HCT116 (cell line): ENCODE measurements around the gene MTUS2. TPM values are rescaled to one million over a fixed set of nuclear protein-coding genes. Genes with fewer than 3 reads are reported as not detected.

Experiments used
- ATAC-seq: fragments of 200-7000 bp; cut with Tn5 transposase; 2 replicates; pipeline ENCODE4 v1.9.1; 2020; ENCODE audit warnings: mild to moderate bottlenecking, moderate library complexity
- BruUV-seq: library from RNA; stranded (reverse); fragments of 400-500 nt; replicated peaks from 2 replicates; lab custom pipeline; 2021; lab: Mats Ljungman, UMichigan
- CTCF ChIA-PET: fragments of 300-600 bp; sonication (Branson Sonifier 250); formaldehyde crosslinking; loops from one replicate; lab custom pipeline; 2021; ENCODE audit warnings: antibody characterized with exemption; lab: Charles Lee
- POLR2A ChIA-PET: fragments of 300-600, 350-600 bp; sonication (Branson Sonifier 250); formaldehyde crosslinking; loops from one replicate; lab custom pipeline; 2021; ENCODE audit warnings: antibody characterized with exemption; lab: Charles Lee
- RAD21 ChIA-PET, 2 experiments: fragments of 300-600 bp; sonication (Branson Sonifier 250); formaldehyde crosslinking; loops; one replicate each; lab custom pipeline; 2023; ENCODE audit warnings: low total read pairs in 2 of 2; ENCODE audit not compliant: uncharacterized antibody in 2 of 2, unreplicated experiment in 2 of 2, low non-redundant PET in 1 of 2; lab: Charles Lee
- DNase-seq: peaks from one replicate; pipeline ENCODE4 v3.0.0-alpha.2; 2010; ENCODE audit warnings: low read depth, low spot score
- H2AFZ ChIP-seq: fragments of 200-600 bp; shearing (Covaris generic), sonication (generic); 2 replicates; pipeline ENCODE4 v1.6.1; 2017; ENCODE audit warnings: low read depth, mixed run types, mixed read lengths, antibody characterized with exemption, low read length; ENCODE audit not compliant: poor library complexity, severe bottlenecking
- H3K27ac ChIP-seq: 2 replicates; pipeline ENCODE4 v1.5.1; 2012; ENCODE audit warnings: low read depth, low read length
- H3K27me3 ChIP-seq: fragments of 200-600 bp; sonication (generic); 2 replicates; pipeline ENCODE4 v1.6.1; 2016; ENCODE audit warnings: mixed run types, low read length, mixed read lengths; ENCODE audit not compliant: insufficient read depth
- H3K36me3 ChIP-seq, 2 experiments: fragments of 200-500 bp in 1 of 2; fragments of 200-600 bp in 1 of 2; sonication (Bioruptor generic) in 1 of 2; sonication (generic) in 1 of 2; 2 replicates each; pipeline versions ENCODE4 v1.5.1 to v1.6.1; 2014 to 2016; ENCODE audit warnings: low read length in 2 of 2, inconsistent platforms in 1 of 2, mixed read lengths in 1 of 2, mixed run types in 1 of 2; ENCODE audit not compliant: insufficient read depth in 2 of 2, control insufficient read depth in 1 of 2
- H3K4me1 ChIP-seq, 2 experiments: fragments of 200-600 bp in 1 of 2; sonication (generic) in 1 of 2; 2 replicates each; pipeline versions ENCODE4 v1.5.1 to v1.6.1; 2012 to 2017; ENCODE audit warnings: low read length in 2 of 2, inconsistent platforms in 1 of 2, mild to moderate bottlenecking in 1 of 2, mixed read lengths in 1 of 2, mixed run types in 1 of 2, moderate library complexity in 1 of 2; ENCODE audit not compliant: insufficient read depth in 2 of 2, control insufficient read depth in 1 of 2
- H3K4me2 ChIP-seq: fragments of 200-600 bp; sonication (generic); 2 replicates; pipeline ENCODE4 v1.6.1; 2017; ENCODE audit warnings: mixed run types, low read length, mixed read lengths
- H3K4me3 ChIP-seq, 2 experiments: fragments of 200-600 bp in 1 of 2; sonication (generic) in 1 of 2; replicated peaks in 1 of 2; 2 replicates each; pipeline ENCODE4 v1.5.1; 2011 to 2016; ENCODE audit warnings: low read length in 2 of 2, control low read depth in 1 of 2, low read depth in 1 of 2, mild to moderate bottlenecking in 1 of 2, mixed read lengths in 1 of 2, mixed run types in 1 of 2
- H3K79me2 ChIP-seq: fragments of 200-600 bp; sonication (generic); 2 replicates; pipeline ENCODE4 v1.6.1; 2017; ENCODE audit warnings: mild to moderate bottlenecking, mixed run types, low read length, moderate library complexity, mixed read lengths; ENCODE audit not compliant: insufficient read depth
- H3K9ac ChIP-seq: fragments of 200-600 bp; sonication (generic); 2 replicates; pipeline ENCODE4 v1.6.1; 2016; ENCODE audit warnings: low read length, mixed read lengths
- H3K9me2 ChIP-seq: fragments of 200-600 bp; sonication (generic), shearing (Covaris generic); 2 replicates; pipeline ENCODE4 v1.6.1; 2017; ENCODE audit warnings: mixed run types, mild to moderate bottlenecking, moderate library complexity; ENCODE audit not compliant: insufficient read depth
- H3K9me3 ChIP-seq, 2 experiments: fragments of 200-500 bp in 1 of 2; fragments of 200-600 bp in 1 of 2; sonication (Bioruptor generic) in 1 of 2; sonication (generic) in 1 of 2; 2 replicates each; pipeline ENCODE4 v1.6.1; 2014 to 2017; ENCODE audit warnings: low read length in 2 of 2, mixed read lengths in 2 of 2, inconsistent platforms in 1 of 2, low read depth in 1 of 2, mild to moderate bottlenecking in 1 of 2, mixed run types in 1 of 2, moderate library complexity in 1 of 2; ENCODE audit not compliant: control insufficient read depth in 1 of 2, insufficient read depth in 1 of 2
- H4K20me1 ChIP-seq: fragments of 200-600 bp; sonication (generic), shearing (Covaris generic); 2 replicates; pipeline ENCODE4 v1.6.1; 2017; ENCODE audit warnings: mixed run types, mild to moderate bottlenecking, moderate library complexity; ENCODE audit not compliant: insufficient read depth
- CBX3 ChIP-seq: IDR thresholded peaks from 2 replicates; pipeline ENCODE4 v1.6.1; 2012; ENCODE audit warnings: low read depth
- CEBPB ChIP-seq: IDR thresholded peaks from 2 replicates; pipeline ENCODE4 v1.6.1; 2012; ENCODE audit warnings: low read depth
- EZH2 ChIP-seq: fragments of 200-600 bp; sonication (generic); IDR thresholded peaks from 2 replicates; pipeline ENCODE4 v1.6.1; 2017; ENCODE audit warnings: antibody characterized with exemption, mixed run types
- EZH2phosphoT487 ChIP-seq: fragments of 200-600 bp; IDR thresholded peaks from 2 replicates; pipeline ENCODE4 v1.6.1; 2018; ENCODE audit warnings: antibody characterized with exemption, borderline replicate concordance
- JUND ChIP-seq: IDR thresholded peaks from 2 replicates; pipeline ENCODE4 v1.6.1; 2012
- POLR2AphosphoS5 ChIP-seq: IDR thresholded peaks from 2 replicates; pipeline ENCODE4 v1.6.1; 2011; ENCODE audit warnings: mild to moderate bottlenecking, low read depth, low read length, moderate library complexity
- RAD21 ChIP-seq: IDR thresholded peaks from 2 replicates; pipeline ENCODE4 v1.6.1; 2012; ENCODE audit warnings: low read depth, mild to moderate bottlenecking
- REST ChIP-seq: IDR thresholded peaks from 2 replicates; pipeline ENCODE4 v1.6.1; 2012; ENCODE audit warnings: low read depth
- SIN3A ChIP-seq: IDR thresholded peaks from 2 replicates; pipeline ENCODE4 v1.6.1; 2012; ENCODE audit warnings: low read depth
- SP1 ChIP-seq: IDR thresholded peaks from 2 replicates; pipeline ENCODE4 v1.6.1; 2012; ENCODE audit warnings: low read depth
- SRF ChIP-seq: IDR thresholded peaks from 2 replicates; pipeline ENCODE4 v1.6.1; 2012; ENCODE audit warnings: low read depth
- YY1 ChIP-seq: IDR thresholded peaks from 2 replicates; pipeline ENCODE4 v1.6.1; 2011; ENCODE audit warnings: low read length, low read depth, moderate library complexity, mild to moderate bottlenecking; ENCODE audit not compliant: insufficient replicate concordance; ENCODE audit errors: extremely low read depth
- ZBTB33 ChIP-seq: IDR thresholded peaks from 2 replicates; pipeline ENCODE4 v1.6.1; 2011; ENCODE audit warnings: mild to moderate bottlenecking, low read length, moderate library complexity; ENCODE audit not compliant: insufficient replicate concordance; ENCODE audit errors: extremely low read depth
- ZNF274 ChIP-seq: fragments of 200-500 bp; sonication (Bioruptor generic); IDR thresholded peaks from 2 replicates; pipeline ENCODE4 v1.6.1; 2014; ENCODE audit warnings: mild to moderate bottlenecking, low read depth, low read length, inconsistent platforms
- intact Hi-C: fragments of 100-400 bp; cut with micrococcal nuclease; formaldehyde crosslinking; loops from 2 replicates; pipeline ENCODE4 v1.10.0; 2022
- total RNA-seq: library from RNA; stranded (reverse); gene quantifications from one replicate; pipeline ENCODE4 v1.2.1, GENCODE V29; 2021; ENCODE audit not compliant: unreplicated experiment

Gene MTUS2
- total RNA-seq, 1 experiment from 2014 or later = 0.02 TPM

GRCh38 chr13:28875846-28876615 is 55.9 kb downstream of the MTUS2 start:
- Histone ChIP-seq H3K4me2 (no peak overlapping the region), H2AFZ (no peak overlapping the region), H3K79me2 (no peaks in the 10 kb centered on the region), H3K27me3 (no peaks in the 10 kb centered on the region), H3K9me3 (peaks cover 3 to 6% of the 10 kb centered on the region in 2 experiments; a peak in 2 of 4 replicates), H3K4me3 (no peak overlapping the region), H3K9me2 (no peaks in the 10 kb centered on the region), H3K27ac (no peak overlapping the region), H3K4me1 (no peaks in the 10 kb centered on the region), H3K36me3 (no peaks in the 10 kb centered on the region), H3K9ac (no peak overlapping the region), H4K20me1 (no peaks in the 10 kb centered on the region)
- DNase-seq (no peak), ATAC-seq (no peak)
- no TSS peak for BruUV-seq
- intact Hi-C loops = no loop called here
- CTCF ChIA-PET = no interaction called here
- POLR2A ChIA-PET = no interaction called here
- no peak for TF ChIP-seq POLR2AphosphoS5
- TF ChIP-seq CBX3 = no peak
- no peak for TF ChIP-seq ZNF274
- no peak for TF ChIP-seq YY1
- TF ChIP-seq RAD21 = no peak
- TF ChIP-seq SIN3A = no peak
- TF ChIP-seq SP1 = no peak
- no peak for TF ChIP-seq CEBPB
- TF ChIP-seq EZH2phosphoT487 = no peak
- no peak for TF ChIP-seq EZH2
- no peak for TF ChIP-seq ZBTB33
- TF ChIP-seq JUND = no peak
- TF ChIP-seq SRF = no peak
- no peak for TF ChIP-seq REST
- RAD21 ChIA-PET = no interaction called here
